GM18520 (cell line): ENCODE results near the gene PARN.
A peak's percentile ranks its signal among the peaks of the same experiment; 100 is the strongest.
"Not testable (repeated sequence)": the region's sequence is repeated elsewhere in the genome, so short reads cannot be mapped to it uniquely, and the experiment has no call there.

Experiments
- ATAC-seq: cut with Tn5 transposase; IDR thresholded peaks from one replicate; pipeline ENCODE4 v1.9.1; 2021; ENCODE audit not compliant: unreplicated experiment

Gene PARN

GRCh38 chr16:14405611-14406537 is 224.2 kb downstream of the PARN start:
- peak; percentile 87 for ATAC-seq

GRCh38 chr16:14403001-14403389 is 227.1 kb downstream of the PARN start:
- not testable (repeated sequence) for ATAC-seq

GRCh38 chr16:14402114-14403000 is 227.7 kb downstream of the PARN start:
- ATAC-seq = not testable (repeated sequence)

- ATAC-seq = not testable (repeated sequence)
Measured at GRCh38 chr16:14401711-14402061, 228.4 kb downstream of the PARN start.

GRCh38 chr16:14400978-14401710 is 228.9 kb downstream of the PARN start:
- not testable (repeated sequence) for ATAC-seq

GRCh38 chr16:14400285-14400977 is 229.6 kb downstream of the PARN start:
- ATAC-seq = no peak

GRCh38 chr16:14399378-14400284 is 230.4 kb downstream of the PARN start:
- no peak for ATAC-seq

- ATAC-seq = no peak
Measured at GRCh38 chr16:14398014-14398717, 231.9 kb downstream of the PARN start.

GRCh38 chr16:14395710-14396304 is 234.3 kb downstream of the PARN start:
- ATAC-seq = not testable (repeated sequence)

- ATAC-seq = no peak
Measured at GRCh38 chr16:14394834-14395233, 235.2 kb downstream of the PARN start.

GRCh38 chr16:14392960-14393359 is 237.1 kb downstream of the PARN start:
- ATAC-seq = no peak

GRCh38 chr16:14389359-14389758 is 240.7 kb downstream of the PARN start:
- ATAC-seq = no peak

- no peak for ATAC-seq
Measured at GRCh38 chr16:14388243-14388642, 241.8 kb downstream of the PARN start.

- ATAC-seq = no peak
Measured at GRCh38 chr16:14386115-14386514, 243.9 kb downstream of the PARN start.
